Spleen (tissue), 11 donors: ENCODE measurements around the gene SLC39A13. TPM values are rescaled to one million over a fixed set of nuclear protein-coding genes. Genes with fewer than 3 reads are reported as not detected.
A peak's percentile ranks its signal among the peaks of the same experiment; 100 is the strongest.

ENCODE experiments used
- DNase-seq: peaks from one replicate; pipeline ENCODE4 v3.0.0-alpha.2; 2020
- H3K27ac ChIP-seq, 8 donors: fragments of 200-600 bp; sonication (generic) in 7 of 8; 1 replicate in 4 of 8; 2 replicates in 4 of 8; pipeline versions ENCODE4 v1.5.0 to v1.8.0; 2016 to 2021; ENCODE audit warnings: inconsistent platforms in 4 of 8, mild to moderate bottlenecking in 4 of 8, moderate library complexity in 1 of 8
- H3K27me3 ChIP-seq, 7 donors: fragments of 200-600 bp; sonication (generic) in 6 of 7; replicated peaks in 1 of 7; 1 replicate in 4 of 7; 2 replicates in 3 of 7; pipeline versions ENCODE4 v1.5.0 to v1.8.0; 2016 to 2021; ENCODE audit warnings: inconsistent platforms in 3 of 7, mild to moderate bottlenecking in 1 of 7
- H3K36me3 ChIP-seq, 6 donors: fragments of 200-600 bp; sonication (generic) in 5 of 6; 1 replicate in 4 of 6; 2 replicates in 2 of 6; pipeline versions ENCODE4 v1.5.0 to v1.8.0; 2016 to 2021; ENCODE audit warnings: inconsistent platforms in 2 of 6
- H3K4me1 ChIP-seq, 6 donors: fragments of 200-600 bp; sonication (generic) in 5 of 6; 1 replicate in 3 of 6; 2 replicates in 3 of 6; pipeline versions ENCODE4 v1.5.0 to v1.8.0; 2016 to 2021; ENCODE audit warnings: inconsistent platforms in 3 of 6
- H3K4me3 ChIP-seq, 8 donors: fragments of 200-600 bp; sonication (generic) in 7 of 8; 1 replicate in 4 of 8; 2 replicates in 4 of 8; pipeline versions ENCODE4 v1.5.0 to v1.8.0; 2016 to 2021; ENCODE audit warnings: inconsistent platforms in 4 of 8, mild to moderate bottlenecking in 4 of 8, moderate library complexity in 2 of 8
- H3K9me3 ChIP-seq, 8 donors: fragments of 200-600 bp; sonication (generic) in 7 of 8; 1 replicate in 4 of 8; 2 replicates in 4 of 8; pipeline versions ENCODE4 v1.5.0 to v1.8.0; 2016 to 2021; ENCODE audit warnings: inconsistent platforms in 4 of 8
- POLR2A ChIP-seq, 3 donors: fragments of 450-650 bp; IDR thresholded peaks; one replicate each; pipeline ENCODE4 v1.5.1; 2017; ENCODE audit warnings: antibody characterized with exemption in 3 of 3, mild to moderate bottlenecking in 1 of 3
- POLR2AphosphoS5 ChIP-seq, 3 donors: sonication (generic); formaldehyde crosslinking; IDR thresholded peaks; one replicate each; pipeline ENCODE4 v1.5.1; 2017; ENCODE audit warnings: antibody characterized with exemption in 3 of 3
- WGBS, 5 donors: extraction: QIAGEN DNeasy Blood & Tissue Kit in 3 of 5; methylation state at CpG; one replicate each; pipeline versions ENCODE4 v1.1.5 to v1.1.7; 2013 to 2018; 5-methylcytosine and 5-hydroxymethylcytosine counted together
- intact Hi-C: fragments of 100-400 bp; cut with DNase I; formaldehyde crosslinking; loops from one replicate; pipeline ENCODE4 v1.15.0; 2023; ENCODE audit warnings: low total_unique reads
- polyA plus RNA-seq, 3 donors: library from polyadenylated mRNA; stranded (reverse); fragments of 200-250 nt; gene quantifications; one replicate each; pipeline ENCODE4 v1.2.1, GENCODE V29; 2013
- total RNA-seq, 7 donors: library from RNA; depleted of rRNA in 3 of 7; stranded (reverse); fragments of >200 nt in 3 of 7; fragmentation: NEBNext Ultra II Directional in 4 of 7; extraction: Animal tissue kit (Norgen Biotek cat#: 25700) in 4 of 7; gene quantifications; one replicate each; pipeline versions ENCODE4 v1.1.0 to v1.2.1, GENCODE V29; 2016 to 2021
- TF ChIP-seq, protein P1 (sequence below), 11 experiments: fragments of 200-600 bp in 7 of 11; fragments of 450-650 bp in 4 of 11; sonication (generic) in 4 of 11; IDR thresholded peaks in 8 of 11; conservative IDR thresholded peaks in 3 of 11; 1 replicate in 7 of 11; 2 replicates in 4 of 11; pipeline versions ENCODE4 v1.4.0 to v1.8.0; 2016 to 2021; ENCODE audit warnings: antibody characterized with exemption in 11 of 11, inconsistent platforms in 4 of 11, mild to moderate bottlenecking in 1 of 11
- donor health status: healthy with polysubstance abuse.
- donor health status: DM: no; HTN: no; CAD: no; lungs with moderate emphysema.
- donor health status: DM: no; HTN: no; CAD: no.
- donor health status: Bipolar disorder and iron deficiency.
- donor health status: healthy.
- donor health status: DM: no; HTN: no; CAD: no.
- donor health status: DM: yes; HTN: yes; CAD: no.

The SLC39A13 gene
- total and polyA plus RNA-seq, 10 donors: 21.7 to 48.4 (median 40.4) TPM

DNA sequence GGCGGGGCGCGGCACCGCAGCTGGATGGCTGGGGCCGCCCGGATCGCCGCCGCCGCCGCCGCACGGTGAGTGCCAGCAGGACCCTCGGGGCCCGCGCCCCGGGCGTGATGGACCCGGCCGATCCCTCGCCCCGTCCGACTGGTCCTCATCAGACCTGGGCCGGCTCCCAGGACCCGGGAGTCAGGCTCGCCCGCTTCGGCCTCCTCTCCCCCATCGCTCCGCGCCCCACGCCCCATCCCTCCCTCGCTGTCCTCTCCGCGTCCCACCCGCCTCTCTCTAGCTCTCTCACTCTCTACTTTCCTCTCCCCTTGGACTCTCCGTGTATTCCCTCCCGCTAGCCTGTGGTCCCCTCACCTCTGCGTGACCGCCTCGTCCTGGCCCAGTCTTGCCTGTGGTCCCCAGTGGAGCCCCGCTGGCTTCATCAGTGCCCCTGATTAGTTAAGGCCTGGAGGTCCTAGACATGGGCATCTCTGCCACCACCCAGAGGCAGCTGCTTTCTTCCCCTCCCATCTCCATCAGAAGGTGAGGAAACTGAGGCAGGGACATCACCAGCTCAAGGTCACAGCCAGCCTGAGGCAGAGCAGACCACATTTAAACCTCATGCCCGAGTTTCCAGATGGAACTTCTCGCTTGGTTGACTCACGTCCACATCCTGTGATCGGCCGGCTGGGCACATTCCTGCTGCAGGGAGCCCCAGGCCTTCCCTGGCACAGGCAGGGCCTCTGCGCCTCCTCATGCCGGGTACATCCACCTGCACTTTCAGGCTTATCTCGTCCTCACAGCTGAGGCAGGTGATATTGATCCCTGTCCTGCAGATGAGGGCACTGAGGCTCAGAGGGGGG lies 429 bp downstream of the SLC39A13 start:
- TF ChIP-seq, protein P1, sequence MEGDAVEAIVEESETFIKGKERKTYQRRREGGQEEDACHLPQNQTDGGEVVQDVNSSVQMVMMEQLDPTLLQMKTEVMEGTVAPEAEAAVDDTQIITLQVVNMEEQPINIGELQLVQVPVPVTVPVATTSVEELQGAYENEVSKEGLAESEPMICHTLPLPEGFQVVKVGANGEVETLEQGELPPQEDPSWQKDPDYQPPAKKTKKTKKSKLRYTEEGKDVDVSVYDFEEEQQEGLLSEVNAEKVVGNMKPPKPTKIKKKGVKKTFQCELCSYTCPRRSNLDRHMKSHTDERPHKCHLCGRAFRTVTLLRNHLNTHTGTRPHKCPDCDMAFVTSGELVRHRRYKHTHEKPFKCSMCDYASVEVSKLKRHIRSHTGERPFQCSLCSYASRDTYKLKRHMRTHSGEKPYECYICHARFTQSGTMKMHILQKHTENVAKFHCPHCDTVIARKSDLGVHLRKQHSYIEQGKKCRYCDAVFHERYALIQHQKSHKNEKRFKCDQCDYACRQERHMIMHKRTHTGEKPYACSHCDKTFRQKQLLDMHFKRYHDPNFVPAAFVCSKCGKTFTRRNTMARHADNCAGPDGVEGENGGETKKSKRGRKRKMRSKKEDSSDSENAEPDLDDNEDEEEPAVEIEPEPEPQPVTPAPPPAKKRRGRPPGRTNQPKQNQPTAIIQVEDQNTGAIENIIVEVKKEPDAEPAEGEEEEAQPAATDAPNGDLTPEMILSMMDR (IDR thresholded peaks at IDR 0.05 in 8 of 11, conservative IDR thresholded peaks at IDR 0.05 in 3 of 11): no peak
- TF ChIP-seq POLR2A (IDR thresholded peaks at IDR 0.05) (no peak), POLR2AphosphoS5 (IDR thresholded peaks at IDR 0.05) (no peak)
- H3K36me3 ChIP-seq: peaks cover 0 to 37% (median 11%) of the 10 kb centered on the region in 6 donors
- H3K27ac ChIP-seq: peak overlapping the region; percentile 64 to 96 (median 94)
- WGBS, 5 donors: 9 to 15% (median 10%) methylated on average over 33 to 50 of the region's 50 CpGs
- peak overlapping the region; percentile 48 to 84 (median 55) for H3K4me3 ChIP-seq
- H3K9me3 ChIP-seq: no peaks in the 10 kb centered on the region
- H3K4me1 ChIP-seq: peaks cover 20 to 63% (median 44%) of the 10 kb centered on the region in 6 donors
- intact Hi-C loops: no loop called here
- no peaks in the 10 kb centered on the region for H3K27me3 ChIP-seq
- peak; percentile 96 for DNase-seq

DNA sequence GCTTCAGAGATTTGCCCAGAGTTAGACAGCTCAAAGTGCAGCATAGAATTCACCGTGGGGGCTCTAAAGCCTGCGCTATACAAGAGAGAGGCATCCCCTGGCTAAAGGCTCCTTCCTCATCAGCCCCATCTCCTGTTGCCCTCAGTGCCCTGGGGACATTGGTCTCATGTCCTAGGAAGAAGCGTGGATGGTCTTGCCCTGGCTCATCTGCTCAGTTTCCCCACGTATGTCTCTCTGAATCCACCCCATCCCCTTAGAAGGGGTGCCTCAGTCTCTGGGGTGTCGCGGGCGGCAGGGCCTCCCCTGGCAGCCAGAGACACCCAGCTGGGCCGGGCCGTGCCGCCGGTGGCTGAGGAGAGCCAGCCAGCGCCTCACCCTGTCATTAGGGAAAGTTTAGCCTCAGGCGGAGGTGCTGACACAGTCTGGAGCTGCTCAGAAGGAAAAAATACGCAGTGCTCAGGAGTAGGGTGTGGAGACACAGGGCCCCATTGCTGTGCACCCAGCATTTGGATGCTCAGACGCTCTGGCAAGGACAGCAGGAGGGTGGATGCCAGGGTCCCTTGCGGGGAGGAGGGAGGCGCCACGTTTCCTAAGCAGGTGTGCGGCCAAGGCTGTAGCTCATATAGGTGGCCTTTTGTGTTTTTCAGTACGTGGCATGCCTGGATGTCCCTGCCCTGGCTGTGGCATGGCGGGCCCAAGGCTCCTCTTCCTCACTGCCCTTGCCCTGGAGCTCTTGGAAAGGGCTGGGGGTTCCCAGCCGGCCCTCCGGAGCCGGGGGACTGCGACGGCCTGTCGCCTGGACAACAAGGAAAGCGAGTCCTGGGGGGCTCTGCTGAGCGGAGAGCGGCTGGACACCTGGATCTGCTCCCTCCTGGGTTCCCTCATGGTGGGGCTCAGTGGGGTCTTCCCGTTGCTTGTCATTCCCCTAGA lies 1.3 kb downstream of the SLC39A13 start:
- no peaks in the 10 kb centered on the region for H3K27me3 ChIP-seq
- DNase-seq: peak; percentile 82
- no peaks in the 10 kb centered on the region for H3K9me3 ChIP-seq
- no peak for TF ChIP-seq POLR2A (IDR thresholded peaks at IDR 0.05)
- TF ChIP-seq, protein P1 (IDR thresholded peaks at IDR 0.05 in 8 of 11, conservative IDR thresholded peaks at IDR 0.05 in 3 of 11): no peak
- TF ChIP-seq POLR2AphosphoS5 (IDR thresholded peaks at IDR 0.05): no peak
- 87 to 92% (median 91%) methylated on average over 4 to 31 of the region's 31 CpGs for WGBS, 5 donors
- peak overlapping the region; percentile 64 to 96 (median 94) for H3K27ac ChIP-seq
- H3K36me3 ChIP-seq: peaks cover 0 to 46% (median 20%) of the 10 kb centered on the region in 6 donors
- H3K4me3 ChIP-seq: peak overlapping the region in 6 of 8 donors; percentile 54 to 84 (median 57)
- H3K4me1 ChIP-seq: peaks cover 20 to 61% (median 44%) of the 10 kb centered on the region in 6 donors
- intact Hi-C loops: no loop called here

DNA sequence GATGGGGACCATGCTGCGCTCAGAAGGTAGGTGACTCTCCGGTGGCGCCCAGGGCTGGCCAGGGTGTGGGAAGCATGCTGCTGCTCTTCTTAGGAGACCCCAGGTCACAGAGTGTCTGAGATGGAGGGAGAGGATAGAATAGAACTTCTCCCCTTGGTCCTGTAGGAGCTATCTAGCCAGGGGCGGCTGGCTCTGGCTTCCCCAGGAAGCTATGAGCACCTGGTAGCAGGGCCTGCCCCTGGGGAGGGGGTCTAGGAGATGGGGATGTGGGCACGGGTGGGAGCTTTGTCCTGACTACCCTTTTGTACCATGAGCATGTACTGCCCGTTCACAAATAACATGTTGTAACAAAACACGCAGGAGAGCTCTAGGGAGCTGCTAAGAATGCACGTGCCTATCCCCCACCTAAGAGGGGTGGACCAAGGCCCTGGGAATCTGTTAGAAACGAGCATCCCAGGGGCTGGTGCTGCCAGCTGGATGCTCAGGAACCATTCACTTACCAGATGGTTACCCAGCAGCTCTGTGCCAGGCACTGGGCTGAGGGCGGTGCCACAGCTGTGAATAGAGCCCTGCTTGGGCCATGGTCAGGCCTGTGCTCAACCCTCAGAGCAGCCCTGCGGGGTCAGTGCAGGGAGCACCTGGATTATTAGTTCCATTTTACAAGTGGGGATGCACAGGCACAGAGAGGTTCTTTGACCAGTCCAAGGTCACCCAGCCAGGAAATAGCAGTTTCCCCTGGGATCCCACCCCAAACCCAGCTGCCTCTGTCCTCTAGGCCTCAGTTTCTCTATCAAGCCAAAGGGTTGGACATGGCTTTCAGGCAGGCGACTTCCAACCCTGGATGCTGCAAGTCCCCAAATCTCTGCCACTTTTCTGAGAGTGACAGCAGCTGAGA lies 2.2 kb downstream of the SLC39A13 start:
- whole genome bisulfite sequencing, 5 donors: 77 to 87% (median 82%) methylated on average over 11 to 12 of the region's 12 CpGs
- Histone ChIP-seq H3K4me1 (peaks cover 20 to 64% (median 45%) of the 10 kb centered on the region in 6 donors), H3K27me3 (no peaks in the 10 kb centered on the region), H3K27ac (peak overlapping the region in 3 of 8 donors; percentile 33 to 96 (median 96)), H3K9me3 (no peaks in the 10 kb centered on the region), H3K4me3 (no peak overlapping the region), H3K36me3 (peaks cover 0 to 55% (median 27%) of the 10 kb centered on the region in 6 donors)
- no peak for DNase-seq
- TF ChIP-seq, protein P1 (IDR thresholded peaks at IDR 0.05 in 8 of 11, conservative IDR thresholded peaks at IDR 0.05 in 3 of 11): no peak
- TF ChIP-seq POLR2AphosphoS5 (IDR thresholded peaks at IDR 0.05) (no peak), POLR2A (IDR thresholded peaks at IDR 0.05) (no peak)
- intact Hi-C loops: no loop called here
